BJ (cell line): ENCODE measurements around the gene HTATSF1. TPM values are rescaled to one million over a fixed set of nuclear protein-coding genes. Genes with fewer than 3 reads are reported as not detected.

Experiments
- CTCF ChIA-PET: fragments of 350-600 bp; formaldehyde crosslinking; extraction: SDS; loops from one replicate; lab custom pipeline; 2021; ENCODE audit warnings: antibody characterized with exemption, inconsistent platforms; lab: Yijun Ruan, JAX
- POLR2A ChIA-PET: fragments of 300-600 bp; sonication (Branson Sonifier 250); formaldehyde crosslinking; extraction: SDS; loops from one replicate; lab custom pipeline; 2021; ENCODE audit warnings: antibody characterized with exemption; lab: Charles Lee
- DNase-seq: peaks from one replicate; pipeline ENCODE4 v3.0.0-alpha.2; 2011; ENCODE audit warnings: low read depth
- H3K27me3 ChIP-seq: 2 replicates; pipeline ENCODE4 v1.6.0; 2011; ENCODE audit warnings: low read length; ENCODE audit not compliant: control insufficient read depth, insufficient read depth
- H3K36me3 ChIP-seq: 2 replicates; pipeline ENCODE4 v1.5.1; 2011; ENCODE audit warnings: low read length; ENCODE audit not compliant: control insufficient read depth, insufficient read depth
- H3K4me3 ChIP-seq: 2 replicates; pipeline ENCODE4 v1.5.1; 2011; ENCODE audit warnings: low read depth, mild to moderate bottlenecking, control low read depth, low read length
- polyA plus RNA-seq: library from polyadenylated mRNA; depleted of rRNA; stranded (reverse); fragments of >200 nt; gene quantifications from 2 replicates; pipeline ENCODE4 v1.2.3, GENCODE V29; 2011; rRNA removed
- small RNA-seq: library from RNA; depleted of rRNA; stranded (forward); fragments of <200 nt; gene quantifications from one replicate; pipeline ENCODE3, GENCODE V24; 2012; ENCODE audit warnings: low replicate concordance, low read depth; ENCODE audit not compliant: insufficient read length
- TF ChIP-seq, protein P1 (sequence below): IDR thresholded peaks from 2 replicates; pipeline ENCODE4 v1.5.1; 2011; ENCODE audit warnings: low read depth, mild to moderate bottlenecking, control low read depth, inconsistent platforms, low read length, moderate library complexity; ENCODE audit not compliant: insufficient read depth

The HTATSF1 gene
- polyA plus RNA-seq, 1 experiment: 0.28 TPM

DNA sequence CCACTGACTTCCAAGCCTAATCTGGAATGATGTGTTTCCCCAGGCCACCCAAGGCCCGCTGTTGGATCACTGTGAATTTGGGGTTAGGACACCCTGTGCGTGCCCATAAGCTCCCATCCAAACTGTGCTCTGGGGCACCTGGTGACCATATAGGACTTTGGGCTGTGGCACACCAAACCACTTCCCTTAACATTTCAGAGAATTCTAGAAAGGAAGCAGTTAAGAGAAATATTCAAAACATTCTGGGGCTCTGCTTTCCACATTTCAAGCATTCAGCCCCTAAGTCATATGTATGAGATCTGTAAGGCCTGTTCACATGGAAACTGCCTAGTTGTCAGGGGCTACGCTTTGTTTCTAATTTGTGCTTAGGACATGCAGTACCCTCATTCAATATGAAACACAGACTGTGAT lies 49.0 kb downstream of the HTATSF1 start:
- ChIA-PET CTCF (no interaction called here), POLR2A (no interaction called here)
- DNase-seq: no peak
- Histone ChIP-seq H3K36me3 (no peaks in the 10 kb centered on the region), H3K4me3 (no peak overlapping the region), H3K27me3 (no peaks in the 10 kb centered on the region)
- TF ChIP-seq, protein P1, sequence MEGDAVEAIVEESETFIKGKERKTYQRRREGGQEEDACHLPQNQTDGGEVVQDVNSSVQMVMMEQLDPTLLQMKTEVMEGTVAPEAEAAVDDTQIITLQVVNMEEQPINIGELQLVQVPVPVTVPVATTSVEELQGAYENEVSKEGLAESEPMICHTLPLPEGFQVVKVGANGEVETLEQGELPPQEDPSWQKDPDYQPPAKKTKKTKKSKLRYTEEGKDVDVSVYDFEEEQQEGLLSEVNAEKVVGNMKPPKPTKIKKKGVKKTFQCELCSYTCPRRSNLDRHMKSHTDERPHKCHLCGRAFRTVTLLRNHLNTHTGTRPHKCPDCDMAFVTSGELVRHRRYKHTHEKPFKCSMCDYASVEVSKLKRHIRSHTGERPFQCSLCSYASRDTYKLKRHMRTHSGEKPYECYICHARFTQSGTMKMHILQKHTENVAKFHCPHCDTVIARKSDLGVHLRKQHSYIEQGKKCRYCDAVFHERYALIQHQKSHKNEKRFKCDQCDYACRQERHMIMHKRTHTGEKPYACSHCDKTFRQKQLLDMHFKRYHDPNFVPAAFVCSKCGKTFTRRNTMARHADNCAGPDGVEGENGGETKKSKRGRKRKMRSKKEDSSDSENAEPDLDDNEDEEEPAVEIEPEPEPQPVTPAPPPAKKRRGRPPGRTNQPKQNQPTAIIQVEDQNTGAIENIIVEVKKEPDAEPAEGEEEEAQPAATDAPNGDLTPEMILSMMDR: no peak

DNA sequence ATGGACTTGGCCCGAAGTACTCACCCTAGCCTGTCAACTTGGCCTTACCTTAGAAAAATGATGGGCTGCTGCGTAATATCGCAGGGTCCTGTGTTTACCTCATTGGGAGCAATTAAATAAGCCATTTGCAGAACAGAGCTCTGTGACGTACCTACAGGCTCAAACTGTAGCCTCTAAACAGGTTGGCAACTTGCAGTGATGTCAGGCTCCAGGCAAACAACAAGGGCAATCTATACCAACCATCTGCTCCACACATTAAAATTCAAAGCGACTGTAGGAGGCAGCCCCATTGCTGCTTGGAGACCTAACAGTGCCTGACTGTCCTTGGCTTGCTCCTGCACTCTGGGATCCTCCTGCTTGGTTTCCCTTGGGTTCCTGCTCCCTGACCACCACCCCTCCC lies 51.8 kb downstream of the HTATSF1 start:
- ChIA-PET CTCF (no interaction called here), POLR2A (no interaction called here)
- DNase-seq: no peak
- no peaks in the 10 kb centered on the region for H3K27me3 ChIP-seq
- no peak overlapping the region for H3K4me3 ChIP-seq
- TF ChIP-seq, protein P1: no peak
- H3K36me3 ChIP-seq: no peaks in the 10 kb centered on the region

DNA sequence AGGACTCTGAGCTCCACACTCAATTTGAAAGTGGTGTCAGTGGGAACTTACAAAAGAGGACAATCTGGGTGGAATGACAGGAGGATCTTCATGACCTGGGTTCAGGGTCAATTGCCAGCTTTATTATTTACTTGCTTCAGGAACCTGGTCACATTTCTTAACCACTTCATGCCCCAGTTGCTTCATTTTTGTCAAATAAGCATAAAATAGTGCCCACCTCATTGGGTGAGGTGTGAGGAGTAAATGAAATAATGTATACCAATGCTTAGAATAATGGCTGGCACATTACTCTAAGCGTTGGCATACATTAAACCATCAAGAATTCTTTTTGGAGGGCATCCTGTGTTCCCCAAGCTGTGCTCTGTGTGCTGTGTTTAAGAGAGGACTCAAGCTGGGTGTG lies 54.0 kb downstream of the HTATSF1 start:
- DNase-seq: no peak
- H3K4me3 ChIP-seq: no peak overlapping the region
- H3K27me3 ChIP-seq: no peaks in the 10 kb centered on the region
- H3K36me3 ChIP-seq: no peaks in the 10 kb centered on the region
- ChIA-PET POLR2A (no interaction called here), CTCF (no interaction called here)
- TF ChIP-seq, protein P1: no peak

DNA sequence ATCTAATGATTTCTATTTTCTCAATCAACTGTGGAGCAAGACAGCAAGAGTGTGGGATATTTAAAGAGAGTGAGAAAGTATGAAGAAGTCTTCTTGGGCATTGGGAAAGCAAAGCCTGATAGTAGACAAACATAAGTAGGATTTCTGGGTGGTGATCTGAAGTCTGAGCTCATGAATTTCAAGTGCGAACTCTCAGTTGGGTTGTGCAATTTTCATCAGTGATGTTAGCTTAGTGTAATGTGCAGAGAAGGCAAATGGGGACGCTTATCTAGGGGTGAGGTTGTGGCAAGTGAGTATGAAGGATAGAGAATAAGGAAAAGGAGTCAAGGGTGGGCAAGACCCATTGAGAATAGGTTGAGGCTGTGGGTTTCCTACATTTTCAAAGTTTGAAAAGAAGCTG lies 58.3 kb downstream of the HTATSF1 start:
- CTCF ChIA-PET: no interaction called here
- H3K4me3 ChIP-seq: no peak overlapping the region
- POLR2A ChIA-PET: no interaction called here
- TF ChIP-seq, protein P1: no peak
- H3K36me3 ChIP-seq: no peaks in the 10 kb centered on the region
- DNase-seq: no peak
- no peaks in the 10 kb centered on the region for H3K27me3 ChIP-seq

Small RNAs within 50 kb of the gene (small RNA-seq; reads per million reads assigned to genes)
- not detected for gene MIR934

Other genes with a start within 250 kb of the HTATSF1 start
- 15.7 and 17.5 TPM in 2 replicates for gene MAP7D3, start 246.2 kb upstream of the HTATSF1 start, polyA plus RNA-seq
- gene ADGRG4, start 196.6 kb upstream of the HTATSF1 start, polyA plus RNA-seq: 0.01 TPM in 2 replicates
- not detected in 2 replicates for gene BRS3, start 9.6 kb upstream of the HTATSF1 start, polyA plus RNA-seq
- gene VGLL1, start 34.6 kb downstream of the HTATSF1 start, polyA plus RNA-seq: not detected in 2 replicates
- not detected in 2 replicates for gene CD40LG, start 150.6 kb downstream of the HTATSF1 start, polyA plus RNA-seq